Activated CD4-positive, alpha-beta T cell treated with anti-CD3 and anti-CD28 coated beads for 4 hours (primary cell): Measurements from ENCODE around the gene IDH3B.
"Not testable (repeated sequence)": the region's sequence is repeated elsewhere in the genome, so short reads cannot be mapped to it uniquely, and the experiment has no call there.

Experiments
- DNase-seq, 2 donors: peaks; one replicate each; pipeline ENCODE4 v3.0.0-alpha.2; 2020

The IDH3B gene

DNA sequence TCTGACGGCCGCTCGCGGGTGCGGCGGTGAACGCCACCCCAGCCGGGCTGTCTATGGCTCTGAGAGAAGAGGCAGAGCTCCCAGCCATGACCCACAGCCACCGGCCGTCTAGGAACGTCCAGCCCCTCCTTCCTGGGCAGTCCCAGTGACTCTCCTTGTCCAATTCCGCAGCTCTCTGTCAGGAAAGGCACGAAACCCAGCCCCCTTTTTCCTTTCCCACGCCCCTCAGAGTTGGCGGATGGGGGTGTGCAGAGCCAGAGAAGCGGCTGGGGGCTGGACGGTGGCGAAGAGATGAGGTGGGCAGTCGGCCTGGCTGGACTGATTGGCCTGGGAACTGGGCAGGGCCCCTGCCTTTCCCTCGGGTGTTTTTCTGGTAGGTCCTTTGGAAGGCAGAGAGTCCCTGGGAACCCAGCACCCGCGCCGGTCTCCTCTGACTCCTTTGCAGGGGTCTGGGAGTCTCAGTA lies 30.0 kb upstream of the IDH3B start:
- no peak for DNase-seq

GRCh38 chr20:2693286-2694007 lies 29.4 kb upstream of the IDH3B start:
- DNase-seq, result peak; percentile 42 to 50

- DNase-seq, result no peak
Measured at GRCh38 chr20:2692886-2693285, 28.9 kb upstream of the IDH3B start.

GRCh38 chr20:2692036-2692885 lies 28.2 kb upstream of the IDH3B start, which contains the start of gene EBF4:
TSS of gene EBF4 (plus strand) at chr20:2692780. CDS start at chr20:2693646, 866 bp downstream.
- peak; percentile 23 to 32 for DNase-seq

- no peak for DNase-seq
Measured at GRCh38 chr20:2691663-2692035, 27.6 kb upstream of the IDH3B start.

GRCh38 chr20:2691127-2691526 lies 27.1 kb upstream of the IDH3B start:
- DNase-seq, result no peak

DNA sequence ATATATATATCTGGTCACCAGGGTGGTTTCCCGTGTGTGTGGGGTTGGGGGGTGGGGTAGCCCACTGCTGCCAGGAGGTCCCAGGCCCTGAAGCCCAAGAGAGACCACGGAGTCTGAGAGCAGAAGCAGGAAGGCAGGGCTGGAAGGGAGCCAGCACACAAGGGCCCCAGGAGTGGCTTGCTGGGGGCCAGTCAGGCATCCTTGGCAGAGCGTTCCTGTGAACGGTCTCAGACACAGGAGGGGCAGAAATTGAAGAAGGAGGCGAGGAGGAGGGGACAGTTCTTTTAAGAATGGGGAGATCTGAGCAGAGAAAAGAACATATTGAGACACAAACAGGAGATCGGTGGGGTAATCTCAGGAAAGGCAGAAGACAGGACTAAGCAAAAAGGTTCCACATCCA lies 26.7 kb upstream of the IDH3B start:
- no peak for DNase-seq

DNA sequence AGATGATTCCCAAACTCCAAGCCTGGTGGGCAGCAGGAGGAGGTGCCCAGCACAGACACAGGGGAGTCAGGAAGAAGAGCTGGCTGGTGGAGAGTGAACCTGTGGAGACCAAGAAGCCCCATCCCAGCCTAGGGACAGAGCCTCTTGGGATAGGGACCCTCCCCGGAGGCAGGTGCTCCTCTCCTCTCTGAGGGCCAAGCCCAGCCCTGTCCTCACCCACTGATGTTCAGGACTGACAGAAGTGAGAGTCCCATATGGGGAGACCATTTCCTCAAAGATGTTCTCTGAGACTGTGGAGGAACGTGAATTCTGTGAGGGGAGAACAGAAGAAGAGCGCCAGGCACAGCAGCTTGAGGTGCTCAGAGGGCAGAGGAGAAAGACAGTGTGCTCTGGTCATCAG lies 26.2 kb upstream of the IDH3B start:
- no peak for DNase-seq

- peak; percentile 75 to 78 for DNase-seq
Measured at GRCh38 chr20:2688041-2688591, 24.1 kb upstream of the IDH3B start.

- no peak for DNase-seq
Measured at GRCh38 chr20:2687514-2687913, 23.5 kb upstream of the IDH3B start.

DNA sequence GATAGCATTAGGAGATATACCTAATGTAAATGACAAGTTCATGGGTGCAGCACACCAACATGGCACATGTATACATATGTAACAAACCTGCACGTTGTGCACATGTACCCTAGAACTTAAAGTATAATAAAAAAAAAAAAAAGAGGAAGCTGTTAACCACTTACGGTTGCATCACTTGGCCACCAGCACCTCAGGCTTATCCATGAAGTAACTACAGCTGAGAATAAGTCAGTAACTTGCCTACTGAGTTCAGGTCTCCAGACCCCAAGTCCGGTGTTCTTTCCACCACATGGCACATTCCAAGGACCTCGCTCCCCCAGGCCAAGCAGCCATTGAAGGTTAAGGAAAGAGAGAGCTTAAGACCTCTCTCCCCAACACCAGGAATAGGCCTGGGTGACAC lies 20.8 kb upstream of the IDH3B start:
- DNase-seq, result not testable (repeated sequence)

DNA sequence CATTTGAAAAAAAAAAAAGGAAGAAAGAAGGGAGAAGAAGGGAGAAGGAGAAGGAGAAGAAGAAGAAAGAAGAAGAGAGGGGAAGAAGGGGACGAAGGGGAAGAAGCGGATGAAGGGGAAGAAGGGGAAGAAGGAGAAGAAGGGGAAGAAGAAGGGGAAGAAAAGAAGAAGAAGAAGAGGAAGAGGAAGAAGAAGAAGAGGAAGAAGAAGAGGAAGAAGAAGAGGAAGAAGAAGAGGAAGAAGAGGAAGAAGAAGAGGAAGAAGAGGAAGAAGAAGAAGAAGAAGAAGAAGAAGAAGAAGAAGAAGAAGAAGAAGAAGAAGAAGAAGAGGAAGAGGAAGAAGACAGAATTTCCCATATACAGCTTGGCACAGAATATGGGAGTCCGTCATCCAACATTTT lies 18.0 kb upstream of the IDH3B start:
- DNase-seq, result not testable (repeated sequence)

DNA sequence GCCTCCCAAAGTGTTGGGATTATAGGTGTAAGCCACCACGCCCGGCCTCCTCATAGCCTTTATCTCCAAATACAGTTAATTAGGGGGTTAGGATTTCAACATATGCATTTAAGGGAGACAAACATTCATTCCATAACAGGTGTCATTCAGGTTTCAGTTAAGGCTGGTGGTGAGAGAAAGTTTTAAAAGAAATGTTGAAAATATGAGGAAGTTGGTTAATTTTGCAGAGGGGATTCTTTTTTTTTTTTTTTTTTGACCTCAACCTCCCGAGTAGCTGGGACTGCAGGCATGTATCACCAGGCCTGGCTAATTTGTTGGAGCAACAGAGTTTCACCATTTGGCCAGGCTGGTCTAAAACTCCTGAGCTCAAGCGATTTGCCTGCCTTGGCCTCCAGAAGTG lies 16.0 kb upstream of the IDH3B start:
- DNase-seq, result no peak

DNA sequence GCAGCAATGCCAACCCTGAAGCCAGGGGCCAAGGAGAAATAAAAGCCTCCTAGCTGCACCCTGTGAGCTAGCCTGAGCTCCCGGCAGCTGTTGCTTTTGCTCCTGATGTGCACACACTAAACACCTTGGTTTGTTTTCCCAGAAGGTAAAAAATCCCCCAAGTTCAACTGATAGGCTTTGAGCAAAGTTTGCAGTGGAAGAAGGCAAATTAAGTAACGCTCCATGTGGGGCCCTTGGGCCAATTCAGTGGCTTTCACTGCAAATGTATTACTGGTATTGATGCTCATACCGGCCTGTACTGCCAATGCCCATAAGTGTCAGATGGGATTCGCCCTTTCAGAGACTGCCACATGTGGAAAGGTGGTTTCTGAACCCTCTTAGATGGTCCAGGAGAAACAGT lies 9.4 kb upstream of the IDH3B start:
- no peak for DNase-seq

DNA sequence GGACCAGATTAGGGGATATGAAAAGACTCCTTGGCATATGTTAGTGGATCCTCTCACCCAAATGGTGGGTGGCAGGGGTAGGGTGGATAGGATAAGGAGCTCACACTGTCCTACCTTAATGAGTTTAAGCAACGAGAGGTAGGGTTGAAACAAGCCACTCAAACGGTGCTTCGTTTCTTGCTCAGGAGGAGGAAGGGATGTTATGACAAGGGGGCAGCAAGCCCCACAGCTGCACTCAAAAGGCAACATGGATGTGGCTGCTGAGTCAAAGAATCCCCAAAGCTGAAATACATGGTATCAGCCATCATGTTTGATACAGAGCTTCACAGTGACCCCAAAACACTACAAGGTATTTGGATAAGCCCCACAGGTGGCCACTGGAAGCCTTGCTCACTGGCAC lies 8.4 kb upstream of the IDH3B start:
- no peak for DNase-seq

- no peak for DNase-seq
Measured at GRCh38 chr20:2671977-2672376, 8.0 kb upstream of the IDH3B start.

GRCh38 chr20:2663364-2663886 lies 591 bp downstream of the IDH3B start:
- no peak for DNase-seq

- no peak for DNase-seq
Measured at GRCh38 chr20:2659547-2659946, 4.5 kb downstream of the IDH3B start.

DNA sequence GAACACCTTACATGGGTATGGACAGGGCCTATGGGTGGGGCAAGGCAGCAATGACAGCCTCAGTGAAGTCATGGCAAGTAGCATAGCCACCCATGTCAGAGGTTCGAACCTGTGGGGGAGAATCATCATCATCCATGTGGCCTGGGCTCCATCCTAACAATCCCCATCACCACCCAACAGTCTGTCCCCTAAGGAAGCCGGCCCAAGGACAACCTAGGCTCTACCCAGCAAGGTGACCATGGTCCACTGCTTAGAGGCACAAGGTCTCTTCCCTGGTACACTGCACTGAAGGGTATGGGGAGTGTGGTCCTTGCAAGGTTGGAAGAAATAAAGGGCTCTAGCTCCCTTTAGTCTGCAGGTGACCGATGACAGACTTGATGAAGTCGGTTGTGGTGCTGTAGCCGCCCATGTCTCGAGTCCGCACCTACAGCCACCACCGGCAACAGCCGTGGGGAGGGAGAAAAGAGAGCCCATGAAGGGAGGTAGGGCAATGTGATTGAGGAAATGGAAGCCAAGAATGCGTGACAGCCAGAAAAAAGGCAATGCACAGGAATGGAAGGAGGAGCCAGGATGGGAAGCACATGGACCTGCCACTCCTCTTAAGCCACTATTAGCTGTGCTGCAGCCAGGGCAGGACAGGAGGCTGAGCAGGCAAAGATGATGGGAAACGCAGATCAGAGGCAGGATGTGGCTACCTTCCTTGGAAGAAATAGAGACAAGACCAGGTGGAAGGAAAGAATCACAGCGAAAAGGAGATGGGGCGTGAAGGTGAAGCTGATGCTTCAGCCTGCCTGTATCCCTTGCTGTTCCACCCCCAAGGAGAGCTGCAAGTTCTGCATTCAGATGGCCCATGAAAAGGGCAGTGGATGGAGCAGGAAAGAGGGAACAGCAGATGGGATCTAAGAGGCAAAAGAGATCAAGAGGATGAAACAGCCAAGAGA lies 5.3 kb downstream of the IDH3B start:
- DNase-seq, result no peak

DNA sequence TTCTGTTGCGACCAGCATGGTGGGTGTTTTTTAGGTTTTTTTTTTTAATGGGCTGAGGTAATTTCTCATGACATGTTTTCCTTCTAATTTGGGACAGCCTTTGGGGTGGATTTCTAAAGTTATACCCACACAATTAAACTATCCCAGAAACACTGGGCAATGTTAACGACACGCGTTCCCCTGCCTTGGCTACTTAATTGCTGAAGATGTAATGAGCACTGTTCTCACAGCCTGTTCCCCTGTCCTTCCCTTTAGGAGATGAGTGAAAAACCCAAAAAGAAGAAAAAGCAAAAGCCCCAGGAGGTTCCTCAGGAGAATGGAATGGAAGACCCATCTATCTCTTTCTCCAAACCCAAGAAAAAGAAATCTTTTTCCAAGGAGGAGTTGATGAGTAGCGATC lies 6.3 kb downstream of the IDH3B start:
- no peak for DNase-seq

DNA sequence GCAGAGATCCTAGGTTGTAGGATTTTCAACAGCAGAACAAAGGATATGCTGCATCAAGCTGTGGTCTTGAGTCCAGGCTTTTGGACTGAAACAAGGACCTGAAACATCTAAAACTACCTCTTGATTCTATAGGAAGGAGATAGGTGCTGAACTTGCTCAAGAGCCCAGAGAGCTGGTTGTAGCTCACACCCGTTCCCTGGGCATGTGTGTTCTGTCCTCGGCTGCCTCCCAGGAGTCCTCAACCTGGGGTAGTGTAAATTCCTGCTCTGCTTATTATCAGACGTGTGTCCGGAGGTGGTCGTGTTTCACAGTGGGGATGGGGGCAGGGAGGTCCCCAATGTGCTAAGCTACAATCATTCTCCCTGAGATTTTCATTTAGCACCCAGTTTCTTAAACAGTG lies 6.8 kb downstream of the IDH3B start:
- no peak for DNase-seq

DNA sequence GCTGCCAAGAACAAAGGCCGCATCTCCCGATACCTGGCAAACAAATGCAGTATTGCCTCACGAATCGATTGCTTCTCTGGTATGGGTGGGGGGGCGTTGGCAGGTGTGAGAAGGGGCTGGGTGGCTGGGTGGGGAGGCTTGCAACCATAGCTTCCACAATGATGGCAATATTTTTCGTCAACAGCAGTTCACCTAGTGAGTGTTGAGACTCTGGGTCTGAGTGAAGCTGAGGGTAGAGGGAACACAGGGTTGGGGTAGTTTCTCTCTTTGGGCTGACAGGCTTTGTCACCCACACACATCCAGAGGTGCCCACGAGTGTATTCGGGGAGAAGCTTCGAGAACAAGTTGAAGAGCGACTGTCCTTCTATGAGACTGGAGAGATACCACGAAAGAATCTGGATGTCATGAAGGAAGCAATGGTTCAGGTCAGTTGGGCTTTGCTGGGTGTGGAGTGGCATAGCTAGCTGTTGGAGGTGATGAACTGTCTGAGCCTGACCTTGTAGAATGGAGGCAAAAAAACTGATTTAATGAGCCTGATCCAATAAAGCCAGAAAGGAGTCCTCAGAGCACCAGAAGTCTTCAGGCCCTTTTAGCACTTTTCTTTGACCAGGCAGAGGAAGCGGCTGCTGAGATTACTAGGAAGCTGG lies 7.4 kb downstream of the IDH3B start:
- no peak for DNase-seq
